RCC 7860 (cell line): ENCODE results near the gene BCL2.

ENCODE experiments used
- DNase-seq: peaks from one replicate; pipeline ENCODE4 v3.0.0-alpha.2; 2015; ENCODE audit warnings: low spot score
- FAIRE-seq: peaks from 2 replicates; lab custom pipeline; 2012; peaks lifted over from hg19 to GRCh38; lab: Jason Lieb, UNC

The BCL2 gene

DNA sequence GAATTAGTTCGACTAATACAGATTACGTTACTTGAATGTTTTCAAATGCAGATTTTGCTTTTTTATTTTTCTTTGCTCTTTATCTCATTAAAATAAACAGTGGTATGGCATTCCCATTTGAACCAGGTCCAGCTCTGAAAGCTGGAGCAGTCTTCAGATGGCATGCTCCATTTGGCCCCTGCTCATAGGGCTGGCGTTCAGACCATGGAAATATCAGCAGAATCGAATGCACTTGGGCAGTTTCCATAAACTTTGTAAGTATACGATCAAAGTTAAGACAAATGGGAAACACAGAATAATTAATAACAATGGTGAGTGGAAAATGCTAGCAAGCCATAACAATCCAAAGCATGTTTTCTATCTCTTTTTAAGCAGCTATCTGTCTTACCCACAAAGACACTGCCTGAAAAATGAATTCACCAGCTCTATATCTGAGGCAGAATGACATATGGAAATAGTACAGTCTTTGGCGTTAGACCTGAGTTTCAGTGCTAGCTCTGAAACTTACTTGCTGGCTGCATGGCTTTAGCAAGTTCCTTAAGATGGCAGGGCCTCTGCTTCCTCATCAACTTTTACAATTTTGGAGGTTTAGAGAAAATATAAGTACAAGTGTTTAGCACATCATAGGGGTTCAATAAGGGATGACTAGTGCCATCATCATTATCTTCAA, 131.6 kb downstream of the BCL2 start:
- FAIRE-seq, result no peak
- DNase-seq, result no peak

DNA sequence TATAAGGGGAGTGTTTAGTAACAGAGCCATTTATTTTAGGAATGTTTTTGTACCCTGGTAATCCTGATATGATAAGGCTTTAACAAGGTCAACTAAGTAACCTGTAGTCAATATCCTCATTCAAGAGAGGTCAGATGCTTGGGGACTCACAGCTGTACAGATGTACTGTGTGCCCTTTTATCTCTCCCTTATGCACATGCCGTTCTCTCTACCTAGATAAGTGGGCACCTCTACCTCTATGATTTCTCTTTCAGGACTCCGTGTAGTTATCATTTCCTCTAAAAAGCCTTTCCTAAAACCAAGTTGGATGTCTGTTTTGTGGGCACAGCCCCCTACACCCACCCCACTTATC, 132.4 kb downstream of the BCL2 start:
- FAIRE-seq, result no peak

DNA sequence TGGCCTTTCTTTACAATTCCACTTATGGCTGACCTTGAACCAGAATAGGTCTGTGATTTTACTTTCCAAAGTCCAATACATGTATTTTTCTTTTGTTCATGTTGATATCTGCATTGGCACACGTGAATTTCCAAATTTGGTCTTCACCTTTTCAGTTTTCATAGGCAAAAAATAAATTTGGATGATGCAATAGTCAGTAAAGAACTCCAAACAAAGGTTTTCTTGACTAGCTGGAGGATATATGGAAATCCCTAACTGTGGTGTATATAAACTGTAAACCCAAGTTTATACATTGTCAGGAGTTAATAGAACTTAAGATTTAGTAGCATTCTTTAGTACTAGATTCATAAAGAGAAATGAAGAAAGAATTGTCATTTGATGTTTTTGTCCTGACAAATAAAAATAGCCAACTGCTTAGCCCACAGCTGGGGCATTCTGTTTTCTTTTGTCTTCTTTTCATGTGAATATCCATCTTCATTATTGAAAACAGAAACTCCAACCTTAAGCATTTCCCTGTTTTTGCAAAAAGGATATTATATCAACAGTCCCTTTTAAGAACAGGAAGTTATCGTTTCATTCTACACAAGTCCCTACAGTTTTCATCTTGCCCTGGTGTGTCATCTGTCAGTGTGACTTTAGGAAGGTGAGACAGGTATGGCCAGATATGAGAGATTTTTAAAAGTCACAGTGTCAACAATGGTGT, 132.9 kb downstream of the BCL2 start:
- DNase-seq (no peak), FAIRE-seq (no peak)

More for the DNA sequence above, 132.4 kb downstream of the BCL2 start:
- DNase-seq, result no peak

DNA sequence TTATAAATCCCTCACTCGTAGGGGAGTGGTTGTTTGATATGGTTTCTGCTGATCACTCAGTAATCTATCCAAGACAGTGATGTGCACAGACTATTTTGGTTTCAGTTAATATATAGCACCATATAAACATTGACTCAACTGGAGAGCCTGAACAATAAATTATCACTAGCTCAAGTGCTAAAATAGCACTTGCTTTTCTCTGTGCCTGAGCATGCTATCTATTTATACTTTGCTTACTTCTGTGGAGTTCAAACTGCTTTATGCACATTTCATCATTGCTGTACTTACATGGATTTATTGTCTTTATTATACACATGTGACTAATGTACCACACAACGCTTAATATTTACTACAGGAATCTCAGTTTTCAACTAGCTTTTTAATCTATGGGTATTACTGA, 133.6 kb downstream of the BCL2 start:
- DNase-seq (no peak), FAIRE-seq (no peak)

DNA sequence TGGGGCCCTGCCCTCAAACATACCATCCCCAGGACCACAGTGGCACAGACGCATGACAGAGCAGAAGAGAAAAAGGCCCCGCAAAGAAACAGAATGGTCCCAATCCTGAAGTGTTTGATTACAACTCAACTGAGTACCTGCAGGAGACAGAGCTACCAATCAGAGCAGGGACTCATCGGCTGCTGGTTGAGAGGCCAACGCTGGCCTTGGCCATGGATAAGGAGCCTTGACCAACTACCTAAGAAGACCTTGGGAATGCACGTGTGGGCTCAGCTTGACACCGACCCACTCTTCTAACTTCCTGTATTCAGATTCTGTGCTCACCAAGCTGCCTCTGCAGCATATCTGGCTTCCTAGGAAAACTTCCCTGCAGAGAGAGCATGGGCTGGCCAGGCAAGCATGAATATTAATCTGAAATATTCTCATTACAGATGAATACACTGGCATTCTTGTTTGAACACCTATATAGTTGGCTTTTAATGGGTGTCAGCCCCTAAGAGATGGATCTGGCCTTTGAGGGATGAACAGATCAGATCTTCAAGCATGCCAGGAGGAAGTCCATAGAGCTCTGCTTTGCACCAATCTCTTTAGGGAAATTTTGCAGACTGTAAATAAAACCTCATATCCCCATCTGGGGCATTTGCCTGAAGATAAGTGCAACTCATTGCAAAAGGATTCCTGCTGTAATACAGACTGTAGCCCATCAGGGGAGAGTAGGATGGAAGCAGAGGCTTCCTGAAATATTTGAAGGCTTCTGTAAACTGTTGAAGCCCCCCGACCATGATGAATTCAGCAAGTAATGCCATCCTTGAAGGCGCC, 135.4 kb downstream of the BCL2 start:
- DNase-seq (no peak), FAIRE-seq (no peak)

- no peak for FAIRE-seq
- no peak for DNase-seq
These were observed 136.2 kb downstream of the BCL2 start for GRCh38 chr18:63183378-63183777.

DNA sequence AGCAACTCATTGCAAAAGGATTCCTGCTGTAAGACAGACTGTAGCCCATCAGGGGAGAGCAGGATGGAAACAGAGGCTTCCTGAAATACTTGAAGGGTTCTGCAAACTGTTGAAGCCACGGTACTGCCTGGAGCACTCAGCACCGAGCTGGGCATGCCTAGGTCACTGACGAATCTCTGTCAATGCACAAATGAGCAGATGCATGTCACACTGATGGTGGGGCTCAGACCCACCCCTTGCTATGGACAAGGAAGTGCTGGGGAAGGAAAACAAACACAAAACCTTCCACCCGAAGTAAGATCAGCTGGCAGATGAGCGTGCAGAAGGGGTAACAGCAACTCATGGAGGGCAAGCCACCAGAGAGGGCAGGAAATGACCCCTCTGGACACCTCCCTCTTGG, 136.7 kb downstream of the BCL2 start:
- FAIRE-seq (no peak), DNase-seq (no peak)

- FAIRE-seq (no peak), DNase-seq (no peak)
These were observed 137.2 kb downstream of the BCL2 start for GRCh38 chr18:63182310-63182772.

DNA sequence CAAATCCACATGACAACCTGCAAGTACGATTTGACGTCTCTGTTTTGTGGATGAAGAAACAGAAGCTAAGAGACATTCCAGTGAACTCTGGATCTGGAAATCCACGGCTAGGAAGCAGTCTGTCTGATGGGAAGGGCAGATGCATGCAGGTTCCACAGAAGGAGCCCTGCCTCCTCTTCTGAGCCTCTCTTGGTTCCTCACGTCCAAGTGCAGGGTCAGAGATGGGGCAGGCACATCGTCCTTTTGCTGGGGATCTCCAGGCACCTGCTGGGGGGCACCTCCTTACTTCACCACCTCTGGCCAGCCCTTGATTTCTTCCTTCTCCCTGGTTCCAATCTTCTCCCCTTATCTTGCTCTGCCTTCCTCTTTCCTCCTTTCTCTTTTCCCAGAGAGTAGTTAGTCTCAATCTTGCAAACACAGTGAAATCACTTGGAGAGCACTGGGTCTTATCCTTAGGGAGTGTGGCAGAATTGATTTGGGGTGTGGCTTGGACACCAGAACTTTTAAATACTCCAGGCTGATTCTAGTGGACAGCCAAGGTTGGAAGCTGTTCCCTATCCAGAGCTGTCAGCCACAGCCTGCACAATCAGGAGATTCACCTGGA, 137.8 kb downstream of the BCL2 start:
- DNase-seq (no peak), FAIRE-seq (no peak)

GRCh38 chr18:63180971-63181376, 138.6 kb downstream of the BCL2 start:
- FAIRE-seq, result no peak
- no peak for DNase-seq

- DNase-seq (no peak), FAIRE-seq (no peak)
These were observed 139.2 kb downstream of the BCL2 start for GRCh38 chr18:63180321-63180720.

DNA sequence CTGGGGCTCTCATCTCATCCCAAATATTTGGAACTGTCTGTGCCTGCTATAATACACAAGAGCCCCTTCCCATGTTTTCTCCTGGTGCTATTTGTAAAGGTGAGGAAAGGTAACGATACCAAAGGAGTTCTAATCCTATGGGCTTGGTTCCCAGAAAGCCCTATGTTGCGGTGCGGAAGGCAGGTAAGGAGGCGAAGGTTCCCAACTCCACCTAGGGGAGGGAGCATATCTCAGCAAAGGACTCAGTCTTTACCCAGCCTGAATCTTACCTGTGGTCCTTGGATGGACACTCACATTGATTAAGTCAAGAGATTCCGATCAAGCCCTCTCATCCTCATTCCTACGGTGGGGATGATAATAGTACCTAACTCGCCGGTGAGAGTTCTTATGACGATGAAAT, 140.1 kb downstream of the BCL2 start:
- DNase-seq (no peak), FAIRE-seq (no peak)

GRCh38 chr18:63178971-63179370, 140.6 kb downstream of the BCL2 start:
- FAIRE-seq (no peak), DNase-seq (no peak)

DNA sequence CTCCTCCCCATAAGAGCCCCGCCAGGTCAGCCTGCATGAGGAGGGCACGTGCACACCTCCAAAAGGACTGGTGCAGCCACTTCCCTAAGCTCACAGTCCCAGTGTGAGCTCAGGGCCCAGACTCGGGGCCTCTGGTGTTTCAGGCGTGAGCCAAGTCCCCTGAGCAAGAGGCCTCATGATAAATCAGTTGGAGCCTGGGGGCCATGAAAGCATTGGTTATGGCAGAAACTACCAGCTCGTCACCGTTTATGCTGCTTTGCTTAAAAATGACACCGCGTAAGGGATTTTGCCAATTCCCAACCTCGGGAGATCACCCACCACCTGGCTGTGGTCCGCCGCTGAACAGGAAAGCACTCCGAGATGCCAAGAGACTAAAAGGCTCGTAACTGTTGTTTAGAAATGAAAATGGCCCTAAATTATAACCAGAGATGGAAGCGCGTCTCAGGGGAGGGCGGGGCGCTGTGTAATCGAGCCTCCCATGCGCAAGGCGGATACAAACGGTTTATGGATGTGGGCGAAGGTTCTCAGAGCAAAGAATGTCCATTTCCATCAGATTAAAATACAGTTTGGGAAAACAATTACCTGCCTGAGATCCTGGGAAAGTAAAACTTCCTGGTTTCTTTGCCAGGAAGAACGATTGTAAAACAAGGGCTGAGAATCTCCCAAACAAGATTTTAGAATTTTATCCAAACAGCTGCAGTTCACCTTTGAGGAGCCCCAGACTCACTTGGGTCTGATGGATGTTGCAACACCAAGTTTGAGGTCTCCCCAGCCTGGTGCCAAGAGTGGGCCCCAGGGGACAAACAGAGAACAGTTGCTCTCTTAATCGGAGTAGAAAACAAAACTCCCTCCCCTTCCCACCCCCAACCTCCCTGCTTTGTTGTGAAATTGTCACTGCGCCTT, 141.4 kb downstream of the BCL2 start:
- no peak for FAIRE-seq
- no peak for DNase-seq

GRCh38 chr18:63177259-63177658, 142.3 kb downstream of the BCL2 start:
- DNase-seq (no peak), FAIRE-seq (no peak)

- DNase-seq (no peak), FAIRE-seq (no peak)
These were observed 144.3 kb downstream of the BCL2 start for GRCh38 chr18:63175264-63175663.

DNA sequence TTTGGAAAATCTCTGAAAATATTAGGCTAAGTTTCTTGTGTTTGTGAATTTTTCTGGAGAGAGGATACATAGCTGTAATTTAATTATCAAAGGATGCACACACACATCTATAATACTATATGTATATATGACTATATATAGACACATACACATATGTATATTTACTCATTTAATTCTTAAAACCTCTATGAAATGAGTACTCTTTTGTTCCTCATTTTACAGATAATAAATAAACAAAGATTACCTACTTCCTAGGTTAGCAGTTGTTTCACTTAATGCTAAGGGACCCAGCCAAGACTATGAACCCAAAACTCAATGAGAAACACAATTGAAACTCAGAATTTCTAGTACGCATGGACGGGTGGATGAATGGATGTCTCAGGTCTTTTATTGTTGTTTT, 145.6 kb downstream of the BCL2 start:
- no peak for FAIRE-seq
- DNase-seq, result no peak

DNA sequence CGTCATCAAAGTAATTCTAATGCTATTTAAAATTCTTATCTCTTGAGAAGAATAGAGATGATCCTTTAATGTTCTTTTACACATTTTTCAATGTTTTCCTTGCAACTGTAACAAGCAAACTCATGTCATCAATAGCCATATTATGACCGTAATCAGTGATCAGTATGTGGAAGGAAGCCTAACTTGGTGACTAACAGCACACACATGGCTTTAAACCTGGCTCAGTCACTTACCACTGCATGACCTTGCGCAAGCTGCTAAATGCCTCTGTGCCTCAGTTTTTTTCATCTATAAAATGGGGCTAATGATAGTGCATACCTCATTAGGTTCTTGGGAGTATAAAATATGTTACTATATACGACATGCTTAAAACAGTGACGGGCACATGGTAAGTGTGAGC, 149.7 kb downstream of the BCL2 start:
- DNase-seq (no peak), FAIRE-seq (no peak)

DNA sequence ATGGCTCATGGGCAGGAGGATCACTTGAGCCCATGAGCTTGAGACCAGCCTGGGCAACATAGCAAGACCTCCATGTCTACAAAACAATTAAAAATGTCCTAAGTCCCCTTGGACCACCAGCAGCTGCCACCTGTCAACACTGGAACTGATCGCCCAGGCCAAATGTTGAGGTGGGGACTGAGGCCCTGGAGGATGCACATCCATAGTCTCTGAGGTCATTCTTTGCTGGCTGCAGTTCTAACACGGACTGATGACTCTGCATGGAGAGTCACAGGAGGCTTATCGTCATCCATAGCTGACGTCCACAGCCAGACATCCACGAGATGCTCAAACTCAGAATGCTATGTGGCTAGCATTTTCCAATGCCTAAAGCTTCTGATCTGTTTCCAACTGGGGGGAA, 151.3 kb downstream of the BCL2 start:
- FAIRE-seq (no peak), DNase-seq (no peak)

- no peak for FAIRE-seq
- DNase-seq, result no peak
These were observed 153.4 kb downstream of the BCL2 start for GRCh38 chr18:63166142-63166541.
